Omental fat pad (tissue), 4 donors: ENCODE measurements around the gene COL27A1. TPM values are rescaled to one million over a fixed set of nuclear protein-coding genes. Genes with fewer than 3 reads are reported as not detected.

ENCODE experiments used
- ATAC-seq: fragments of 150-250 bp; one replicate; pipeline ENCODE4 v1.9.1; 2016; ENCODE audit warnings: mild to moderate bottlenecking, moderate library complexity; ENCODE audit not compliant: low FRiP score
- DNase-seq: peaks from one replicate; pipeline ENCODE4 v3.0.0-alpha.2; 2019; ENCODE audit warnings: low spot score
- total RNA-seq, 4 donors: library from RNA; depleted of rRNA; stranded (reverse); fragments of >200 nt; gene quantifications; one replicate each; pipeline ENCODE4 v1.1.0, GENCODE V29; 2016
- TF ChIP-seq, protein P1 (sequence below), 3 donors: fragments of 450-650 bp; IDR thresholded peaks; one replicate each; pipeline ENCODE4 v1.5.1; 2016 to 2017; ENCODE audit warnings: antibody characterized with exemption in 3 of 3, mild to moderate bottlenecking in 3 of 3, moderate library complexity in 2 of 3

COL27A1 gene
- total RNA-seq, 4 donors from 2014 or later = 4.9 to 78.9 (median 10.1) TPM

DNA sequence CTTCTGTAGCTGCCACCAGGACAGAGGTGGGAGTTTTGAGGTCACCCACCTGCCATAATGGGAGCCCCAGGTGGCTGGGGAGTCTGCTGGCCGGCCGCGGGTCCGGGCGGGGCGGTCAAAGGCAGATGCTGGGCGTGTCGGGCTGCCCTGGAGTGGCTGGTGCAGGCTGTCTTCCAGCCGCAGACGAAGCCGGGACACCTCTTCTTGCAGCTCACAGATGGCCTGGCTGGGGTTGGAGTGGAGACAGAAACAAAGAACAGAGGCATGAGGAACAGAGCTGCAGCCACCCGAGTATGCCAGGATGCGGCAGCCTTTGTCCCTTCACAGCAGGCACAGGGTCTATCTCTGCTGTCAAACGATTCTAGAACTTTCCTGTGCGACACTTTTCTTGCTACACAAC lies 192.3 kb downstream of the COL27A1 start:
- DNase-seq = no peak
- TF ChIP-seq, protein P1, sequence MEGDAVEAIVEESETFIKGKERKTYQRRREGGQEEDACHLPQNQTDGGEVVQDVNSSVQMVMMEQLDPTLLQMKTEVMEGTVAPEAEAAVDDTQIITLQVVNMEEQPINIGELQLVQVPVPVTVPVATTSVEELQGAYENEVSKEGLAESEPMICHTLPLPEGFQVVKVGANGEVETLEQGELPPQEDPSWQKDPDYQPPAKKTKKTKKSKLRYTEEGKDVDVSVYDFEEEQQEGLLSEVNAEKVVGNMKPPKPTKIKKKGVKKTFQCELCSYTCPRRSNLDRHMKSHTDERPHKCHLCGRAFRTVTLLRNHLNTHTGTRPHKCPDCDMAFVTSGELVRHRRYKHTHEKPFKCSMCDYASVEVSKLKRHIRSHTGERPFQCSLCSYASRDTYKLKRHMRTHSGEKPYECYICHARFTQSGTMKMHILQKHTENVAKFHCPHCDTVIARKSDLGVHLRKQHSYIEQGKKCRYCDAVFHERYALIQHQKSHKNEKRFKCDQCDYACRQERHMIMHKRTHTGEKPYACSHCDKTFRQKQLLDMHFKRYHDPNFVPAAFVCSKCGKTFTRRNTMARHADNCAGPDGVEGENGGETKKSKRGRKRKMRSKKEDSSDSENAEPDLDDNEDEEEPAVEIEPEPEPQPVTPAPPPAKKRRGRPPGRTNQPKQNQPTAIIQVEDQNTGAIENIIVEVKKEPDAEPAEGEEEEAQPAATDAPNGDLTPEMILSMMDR (IDR thresholded peaks at IDR 0.05) = no peak
- ATAC-seq = no peak

DNA sequence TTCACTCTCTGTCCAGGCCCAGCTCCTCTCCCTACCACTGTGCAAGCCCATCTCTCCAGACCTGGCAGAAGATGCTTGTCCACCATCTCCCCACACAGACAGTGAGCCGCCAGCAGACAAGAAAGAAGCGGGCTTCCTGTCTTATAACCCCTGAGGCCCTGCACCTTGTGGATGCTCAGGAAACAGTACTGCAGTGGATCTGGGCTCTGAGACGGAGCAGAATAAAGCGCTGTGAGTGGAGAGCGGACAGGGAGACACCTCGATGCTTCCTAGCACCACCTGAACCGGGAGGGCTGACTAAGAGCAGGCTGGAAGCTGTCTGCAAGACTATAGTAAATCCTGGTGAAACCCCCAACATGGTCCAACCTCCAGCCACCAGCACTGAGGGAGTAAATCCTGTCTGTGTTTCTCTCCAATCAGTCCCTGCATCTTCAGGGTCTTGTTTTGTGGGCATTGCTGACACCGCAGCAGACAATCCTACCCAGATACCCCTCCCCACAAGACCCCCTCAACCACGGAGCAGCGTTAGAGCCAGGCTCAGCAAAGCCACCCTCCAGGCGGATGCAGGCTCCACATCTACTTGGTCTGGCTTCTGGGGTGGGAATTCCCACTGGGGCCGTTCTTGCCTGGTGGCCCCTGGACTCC lies 193.0 kb downstream of the COL27A1 start:
- TF ChIP-seq, protein P1 (IDR thresholded peaks at IDR 0.05) = no peak
- ATAC-seq (no peak), DNase-seq (no peak)

DNA sequence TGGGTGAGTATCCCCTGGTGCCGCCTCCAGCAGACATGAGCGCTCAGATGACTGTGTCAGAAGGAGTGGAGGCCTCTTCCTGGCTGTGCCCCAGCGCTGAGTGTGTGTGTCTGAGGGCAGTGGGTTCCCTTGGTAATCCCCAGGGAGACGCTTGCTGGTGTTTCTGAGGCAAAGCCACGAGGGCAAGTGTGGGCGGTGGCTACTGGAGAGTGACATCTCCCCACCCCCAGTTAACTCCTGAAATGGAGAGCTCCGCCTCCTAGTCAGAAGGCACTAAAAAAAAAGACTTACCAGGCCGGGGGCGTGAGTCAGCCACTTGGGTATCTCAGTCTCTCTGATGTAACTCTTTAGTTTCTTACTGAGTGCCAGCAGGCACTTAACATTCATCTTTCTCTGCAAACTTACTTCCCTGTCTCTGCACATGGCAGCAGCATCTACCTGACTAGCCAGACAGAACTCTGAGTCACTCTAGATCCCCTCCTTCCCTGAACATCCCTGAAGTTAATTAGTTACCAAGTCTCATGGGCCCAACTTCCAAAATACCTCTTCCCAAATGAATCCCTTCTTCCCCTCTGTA lies 193.7 kb downstream of the COL27A1 start:
- peak; percentile 88 for ATAC-seq
- TF ChIP-seq, protein P1 (IDR thresholded peaks at IDR 0.05) = no peak
- DNase-seq = peak; percentile 64

DNA sequence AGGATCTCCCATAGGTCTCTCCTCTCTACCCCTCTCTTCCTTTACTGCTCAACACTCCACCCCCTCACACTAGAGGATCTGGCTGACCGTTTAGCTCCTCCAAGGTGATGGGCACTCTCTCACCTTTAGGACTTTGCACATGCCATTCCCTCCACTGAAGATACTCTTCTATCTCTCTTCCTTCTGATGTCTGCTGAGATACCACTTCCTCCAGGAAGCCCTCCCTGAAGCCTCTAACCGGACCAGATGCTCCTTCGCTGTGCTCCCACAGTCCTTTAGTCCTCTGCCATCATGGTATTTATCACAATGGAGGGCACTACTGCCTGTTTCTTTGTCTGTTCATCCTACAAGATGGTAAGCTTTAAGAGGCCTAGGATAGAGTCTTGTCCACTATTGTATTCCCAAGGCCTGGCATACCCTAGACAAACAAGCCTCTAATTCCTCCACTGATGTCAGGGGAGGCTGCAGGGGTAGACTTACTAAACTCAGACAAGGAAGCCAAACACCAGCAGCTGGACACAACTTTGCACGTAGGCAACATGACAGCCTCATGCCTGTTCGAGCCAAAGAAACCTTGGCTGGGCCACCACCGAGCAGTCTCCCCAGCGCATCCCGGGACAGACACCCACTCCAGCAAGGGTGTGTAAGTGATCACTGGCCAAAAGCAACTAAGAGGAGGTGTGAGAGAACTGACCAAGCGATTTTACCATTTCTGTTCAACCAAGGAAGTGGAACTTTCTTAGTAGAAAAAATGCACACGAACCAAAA lies 194.6 kb downstream of the COL27A1 start:
- DNase-seq = no peak
- TF ChIP-seq, protein P1 (IDR thresholded peaks at IDR 0.05) = no peak
- ATAC-seq = no peak

DNA sequence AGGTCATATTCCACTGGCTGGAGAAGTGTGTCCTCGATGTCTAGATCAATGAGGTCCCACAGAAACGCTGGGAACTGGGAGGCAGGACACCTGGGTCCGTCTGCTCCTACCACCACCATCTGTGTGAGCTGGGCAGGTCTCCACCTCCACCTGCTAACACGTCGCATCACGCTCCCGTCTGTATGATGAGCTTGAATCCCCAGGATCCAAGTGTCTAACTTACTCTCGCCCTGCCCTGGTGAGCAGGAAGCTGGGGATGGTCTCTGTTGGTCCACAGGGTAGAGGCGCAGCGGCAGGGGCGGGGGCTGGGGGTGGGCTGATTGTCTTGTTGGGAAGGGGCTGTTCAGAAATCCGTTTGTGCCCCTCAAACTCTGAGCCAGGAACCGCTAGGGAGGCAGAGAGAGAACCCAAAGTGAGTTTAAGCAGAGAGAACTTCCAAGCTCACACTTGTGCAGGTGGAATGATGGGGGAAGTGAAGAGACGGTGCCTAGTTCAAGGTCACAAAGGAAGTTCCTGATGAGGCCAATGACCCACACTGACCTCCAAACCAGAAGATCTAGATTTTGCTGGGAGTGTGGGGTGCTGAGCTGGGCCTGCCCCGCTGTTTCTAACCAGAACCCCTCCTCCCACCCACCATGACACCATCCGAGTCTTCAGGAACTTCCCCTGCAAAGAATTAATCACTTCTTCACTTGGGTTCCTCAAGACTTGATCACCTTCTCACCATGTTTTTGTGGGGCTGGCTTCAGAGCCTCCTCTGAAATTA lies 195.5 kb downstream of the COL27A1 start:
- TF ChIP-seq, protein P1 (IDR thresholded peaks at IDR 0.05) = no peak
- no peak for DNase-seq
- ATAC-seq = no peak

DNA sequence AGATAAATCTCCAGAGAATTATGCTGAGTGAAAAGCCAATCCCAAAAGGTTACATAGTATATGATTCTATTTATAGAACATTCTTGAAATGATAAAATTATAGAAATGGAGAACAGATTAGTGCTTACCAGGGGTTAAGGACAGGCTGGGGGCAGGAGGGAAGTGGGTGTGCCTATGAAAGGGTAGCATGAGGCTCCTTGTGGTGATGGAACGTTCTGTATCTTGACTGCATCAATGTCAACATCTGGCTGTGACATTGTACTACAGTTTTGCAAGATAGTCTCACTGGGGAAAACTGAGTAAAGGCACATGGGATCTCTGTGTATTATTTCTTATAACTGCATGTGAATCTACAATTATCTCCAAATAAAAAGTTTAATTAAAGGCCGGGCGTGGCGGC lies 196.6 kb downstream of the COL27A1 start:
- DNase-seq (no peak), ATAC-seq (no peak)
- TF ChIP-seq, protein P1 (IDR thresholded peaks at IDR 0.05) = no peak
